ENCODE results near the gene HAPSTR1.
"Not testable (repeated sequence)": the region's sequence is repeated elsewhere in the genome, so short reads cannot be mapped to it uniquely, and the experiment has no call there.

The HAPSTR1 gene

GRCh38 chr16:9072806-9073341 lies 18.6 kb upstream of the HAPSTR1 start:
- no peak for DNase-seq

GRCh38 chr16:9075299-9076071 lies 16.0 kb upstream of the HAPSTR1 start:
- no peak for DNase-seq

- peak in 1 of 2 experiments; percentile 44 for DNase-seq
Observed at GRCh38 chr16:9077091-9077809, 14.2 kb upstream of the HAPSTR1 start.

GRCh38 chr16:9078467-9079429 lies 12.7 kb upstream of the HAPSTR1 start:
- DNase-seq: peak; percentile 26 to 51

GRCh38 chr16:9079430-9079812 lies 12.0 kb upstream of the HAPSTR1 start:
- DNase-seq: no peak

GRCh38 chr16:9081158-9081557 lies 10.3 kb upstream of the HAPSTR1 start:
- no peak for DNase-seq

GRCh38 chr16:9081843-9082242 lies 9.6 kb upstream of the HAPSTR1 start:
- DNase-seq: no peak

- DNase-seq: no peak
Observed at GRCh38 chr16:9082422-9082821, 9.0 kb upstream of the HAPSTR1 start.

GRCh38 chr16:9087733-9088132 lies 3.7 kb upstream of the HAPSTR1 start:
- DNase-seq: not testable (repeated sequence)

- no peak for DNase-seq
Observed at GRCh38 chr16:9088848-9089247, 2.6 kb upstream of the HAPSTR1 start.

GRCh38 chr16:9089660-9090059 lies 1.8 kb upstream of the HAPSTR1 start:
- no peak for DNase-seq

GRCh38 chr16:9090101-9090959 lies 1.1 kb upstream of the HAPSTR1 start:
- no peak for DNase-seq

GRCh38 chr16:9091867-9092281 lies 430 bp downstream of the HAPSTR1 start:
- DNase-seq: no peak

- DNase-seq: no peak
Observed at GRCh38 chr16:9092282-9092977, 986 bp downstream of the HAPSTR1 start.

- DNase-seq: no peak
Observed at GRCh38 chr16:9092978-9093344, 1.5 kb downstream of the HAPSTR1 start.

- DNase-seq: no peak
Observed at GRCh38 chr16:9094011-9094846, 2.8 kb downstream of the HAPSTR1 start.

GRCh38 chr16:9095171-9095570 lies 3.7 kb downstream of the HAPSTR1 start:
- no peak for DNase-seq

GRCh38 chr16:9095656-9096397 lies 4.4 kb downstream of the HAPSTR1 start:
- DNase-seq: no peak

- no peak for DNase-seq
Observed at GRCh38 chr16:9096416-9096952, 5.0 kb downstream of the HAPSTR1 start.

All from SW 1271 (cell line).